Measurements from ENCODE around the gene WAC.
"Not testable (repeated sequence)": the region's sequence is repeated elsewhere in the genome, so short reads cannot be mapped to it uniquely, and the experiment has no call there.

WAC gene

GRCh38 chr10:28652106-28652505 lies 119.2 kb downstream of the WAC start:
- no peak overlapping the region for H2AFZ ChIP-seq (ENCODE audit: low read length)
- H3K4me1 ChIP-seq (ENCODE audit: insufficient read depth, low read length, severe bottlenecking), result no peaks in the 10 kb centered on the region
- no peaks in the 10 kb centered on the region for H3K79me2 ChIP-seq (ENCODE audit: insufficient read depth, low read length)

GRCh38 chr10:28652703-28653102 lies 119.8 kb downstream of the WAC start:
- H3F3A ChIP-seq (ENCODE audit: insufficient read depth, low read length), result no peaks in the 10 kb centered on the region
- no peak overlapping the region for H3K9ac ChIP-seq (ENCODE audit: low read length)
- H3K79me2 ChIP-seq (ENCODE audit: insufficient read depth, low read length), result no peaks in the 10 kb centered on the region
- H3K4me2 ChIP-seq (ENCODE audit: low read length), result no peak overlapping the region
- no peaks in the 10 kb centered on the region for H3K36me3 ChIP-seq (ENCODE audit: insufficient read depth, low read length)
- no peaks in the 10 kb centered on the region for H3K9me2 ChIP-seq (ENCODE audit: low read depth, low read length)
- H3K27me3 ChIP-seq (ENCODE audit: insufficient read depth, low read length), result no peaks in the 10 kb centered on the region; the same call in 1 of the 2 replicates
- no peaks in the 10 kb centered on the region for H3K4me1 ChIP-seq (ENCODE audit: insufficient read depth, low read length, severe bottlenecking)
- H3K4me3 ChIP-seq (ENCODE audit: low read depth, low read length, poor library complexity, severe bottlenecking), result no peak overlapping the region
- H3K9me3 ChIP-seq (ENCODE audit: low read length), result no peaks in the 10 kb centered on the region
- H3K27ac ChIP-seq (ENCODE audit: low read depth, low read length, poor library complexity, severe bottlenecking), result no peak overlapping the region
- no peaks in the 10 kb centered on the region for H4K20me1 ChIP-seq (ENCODE audit: insufficient read depth, low read length)
- no peak overlapping the region for H2AFZ ChIP-seq (ENCODE audit: low read length)
- TF ChIP-seq CTCF (IDR thresholded peaks at IDR 0.05; ENCODE audit: low read length), result no peak
- no peak for TF ChIP-seq EZH2 (IDR thresholded peaks at IDR 0.05; ENCODE audit: borderline replicate concordance, low read length)

More at GRCh38 chr10:28652106-28652505, 119.2 kb downstream of the WAC start:
- H3K9me3 ChIP-seq (ENCODE audit: low read length), result no peaks in the 10 kb centered on the region
- no peaks in the 10 kb centered on the region for H3F3A ChIP-seq (ENCODE audit: insufficient read depth, low read length)
- no peak overlapping the region for H3K9ac ChIP-seq (ENCODE audit: low read length)
- H3K4me3 ChIP-seq (ENCODE audit: low read depth, low read length, poor library complexity, severe bottlenecking), result no peak overlapping the region
- no peaks in the 10 kb centered on the region for H4K20me1 ChIP-seq (ENCODE audit: insufficient read depth, low read length)
- no peaks in the 10 kb centered on the region for H3K36me3 ChIP-seq (ENCODE audit: insufficient read depth, low read length)
- H3K4me2 ChIP-seq (ENCODE audit: low read length), result no peak overlapping the region
- H3K27me3 ChIP-seq (ENCODE audit: insufficient read depth, low read length), result no peaks in the 10 kb centered on the region; the same call in 1 of the 2 replicates
- no peak for TF ChIP-seq CTCF (IDR thresholded peaks at IDR 0.05; ENCODE audit: low read length)
- no peak for TF ChIP-seq EZH2 (IDR thresholded peaks at IDR 0.05; ENCODE audit: borderline replicate concordance, low read length)
- H3K9me2 ChIP-seq (ENCODE audit: low read depth, low read length), result no peaks in the 10 kb centered on the region
- no peak overlapping the region for H3K27ac ChIP-seq (ENCODE audit: low read depth, low read length, poor library complexity, severe bottlenecking)

GRCh38 chr10:28658824-28659223 lies 125.9 kb downstream of the WAC start:
- not testable (repeated sequence) for H3K9me3 ChIP-seq (ENCODE audit: low read length); H3K4me1 ChIP-seq (ENCODE audit: insufficient read depth, low read length, severe bottlenecking); H4K20me1 ChIP-seq (ENCODE audit: insufficient read depth, low read length); H3K4me3 ChIP-seq (ENCODE audit: low read depth, low read length, poor library complexity, severe bottlenecking); H3K9ac ChIP-seq (ENCODE audit: low read length); H3K36me3 ChIP-seq (ENCODE audit: insufficient read depth, low read length); H3F3A ChIP-seq (ENCODE audit: insufficient read depth, low read length); H2AFZ ChIP-seq (ENCODE audit: low read length); H3K4me2 ChIP-seq (ENCODE audit: low read length); H3K79me2 ChIP-seq (ENCODE audit: insufficient read depth, low read length); H3K9me2 ChIP-seq (ENCODE audit: low read depth, low read length); H3K27me3 ChIP-seq (ENCODE audit: insufficient read depth, low read length); H3K27ac ChIP-seq (ENCODE audit: low read depth, low read length, poor library complexity, severe bottlenecking)

- no peaks in the 10 kb centered on the region for H3K9me3 ChIP-seq (ENCODE audit: low read length)
- H2AFZ ChIP-seq (ENCODE audit: low read length), result no peak overlapping the region
- H3K27ac ChIP-seq (ENCODE audit: low read depth, low read length, poor library complexity, severe bottlenecking), result no peak overlapping the region
- no peaks in the 10 kb centered on the region for H3K79me2 ChIP-seq (ENCODE audit: insufficient read depth, low read length)
- H3K4me2 ChIP-seq (ENCODE audit: low read length), result no peak overlapping the region
- H3K4me3 ChIP-seq (ENCODE audit: low read depth, low read length, poor library complexity, severe bottlenecking), result no peak overlapping the region
- H3K36me3 ChIP-seq (ENCODE audit: insufficient read depth, low read length), result no peaks in the 10 kb centered on the region
- H3K9ac ChIP-seq (ENCODE audit: low read length), result no peak overlapping the region
- H3F3A ChIP-seq (ENCODE audit: insufficient read depth, low read length), result no peaks in the 10 kb centered on the region
- H3K9me2 ChIP-seq (ENCODE audit: low read depth, low read length), result no peaks in the 10 kb centered on the region
- no peak for TF ChIP-seq CTCF (IDR thresholded peaks at IDR 0.05; ENCODE audit: low read length)
- TF ChIP-seq EZH2 (IDR thresholded peaks at IDR 0.05; ENCODE audit: borderline replicate concordance, low read length), result no peak
- no peaks in the 10 kb centered on the region for H3K27me3 ChIP-seq (ENCODE audit: insufficient read depth, low read length)
- no peaks in the 10 kb centered on the region for H4K20me1 ChIP-seq (ENCODE audit: insufficient read depth, low read length)
- H3K4me1 ChIP-seq (ENCODE audit: insufficient read depth, low read length, severe bottlenecking), result no peaks in the 10 kb centered on the region
Measured at GRCh38 chr10:28661035-28661434, 128.1 kb downstream of the WAC start.
